ENCODE data around the gene GADD45B. TPM values are rescaled to one million over a fixed set of nuclear protein-coding genes. Genes with fewer than 3 reads are reported as not detected.

GADD45B gene
- total and polyA plus RNA-seq, 2 of the 4 experiments (the other 2 are of a cell fraction) = 30.1 to 106 TPM

DNA sequence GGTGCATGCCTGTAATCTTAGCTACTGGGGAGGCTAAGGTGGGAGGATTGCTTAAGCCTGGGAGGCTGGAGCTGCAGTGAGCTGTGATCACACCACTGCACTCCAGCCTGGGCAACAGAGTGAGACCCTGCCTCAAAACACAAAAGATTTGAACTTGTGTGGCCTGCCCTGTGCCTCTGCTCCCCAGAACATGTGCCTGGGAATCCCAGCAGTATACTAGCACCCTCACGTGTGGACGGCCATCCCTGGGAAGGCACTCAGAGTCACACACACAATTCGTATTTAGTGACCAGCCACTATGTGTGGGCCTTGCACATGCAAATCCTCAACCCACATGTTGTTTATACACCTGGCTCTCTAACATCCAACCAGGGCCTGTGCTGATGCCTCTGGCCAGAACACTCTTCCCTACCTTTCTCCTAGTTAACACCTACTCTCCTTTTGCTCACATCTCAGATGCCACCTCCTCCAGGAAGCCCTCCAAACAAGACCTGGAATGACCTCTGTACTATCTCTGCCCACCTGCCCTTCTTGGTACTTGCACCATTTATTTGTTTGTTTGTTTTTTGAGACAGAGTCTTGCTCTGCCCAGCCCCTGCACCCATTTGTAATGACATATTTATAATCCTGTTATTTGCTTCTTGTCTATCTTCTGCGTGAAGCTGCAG, 7.7 kb downstream of the GADD45B start:
- no TSS peak for BruUV-seq (replicated peaks)
- ChIA-PET CTCF (no interaction called here), POLR2A (ENCODE audit: unreplicated experiment) (no interaction called here)
- DNase-seq = no peak
- H2BK120ac ChIP-seq (ENCODE audit: low read depth, low read length) = no peak overlapping the region
- no peaks in the 10 kb centered on the region for H3K36me3 ChIP-seq (ENCODE audit: control insufficient read depth, insufficient read depth, low read length)
- intact Hi-C loops (cut with micrococcal nuclease) = no loop called here
- no peak overlapping the region for H3K14ac ChIP-seq (replicated peaks; ENCODE audit: low read depth, low read length)
- peaks cover 3% of the 10 kb centered on the region; the same call in 1 of the 2 replicates for H3K4me1 ChIP-seq (ENCODE audit: control insufficient read depth, insufficient read depth, low read length)
- ATAC-seq (ENCODE audit: low read depth) = no peak
- no peak overlapping the region for H3K27ac ChIP-seq (ENCODE audit: insufficient read depth, low read length)
- H3K79me1 ChIP-seq (ENCODE audit: low read depth in 1 of 2, low read length in 2 of 2) = peaks cover 0 to 8% of the 10 kb centered on the region in 2 experiments; a peak in 1 of 4 replicates
- H2AK5ac ChIP-seq (ENCODE audit: low read depth, low read length) = no peak overlapping the region
- WGBS, 2 experiments (ENCODE audit: extremely low coverage in 2 of 2, insufficient read length in 1 of 2) = 86% methylated on average over 2 of the region's 4 CpGs; no CpG with 5 or more reads in 1 of the 2 experiments
- no peak overlapping the region for H2BK15ac ChIP-seq (ENCODE audit: low read depth, low read length)
- no peak overlapping the region for H2BK20ac ChIP-seq (ENCODE audit: low read depth, low read length)
- H4K8ac ChIP-seq (ENCODE audit: low read depth in 2 of 2, low read length in 2 of 2) = no peak overlapping the region
- H3K18ac ChIP-seq (ENCODE audit: low read depth, low read length) = no peak overlapping the region
- no peak overlapping the region for H4K5ac ChIP-seq (ENCODE audit: low read depth, low read length)
- no peak overlapping the region for H3K56ac ChIP-seq (ENCODE audit: extremely low read depth, insufficient read depth, low read length)
- H3K9me1 ChIP-seq (ENCODE audit: insufficient read depth, low read length) = no peaks in the 10 kb centered on the region
- no peak overlapping the region for H4K91ac ChIP-seq (ENCODE audit: insufficient read depth, low read depth, low read length)
- no peak for TF ChIP-seq MXI1 (IDR thresholded peaks at IDR 0.05; ENCODE audit: borderline replicate concordance, low read depth, low read length)
- TF ChIP-seq SMC3 (IDR thresholded peaks at IDR 0.05; ENCODE audit: low read depth, low read length) = no peak
- TF ChIP-seq NFE2L2 (IDR thresholded peaks at IDR 0.05; ENCODE audit: low read depth, low read length) = no peak
- no peak for TF ChIP-seq RCOR1 (IDR thresholded peaks at IDR 0.05; ENCODE audit: insufficient replicate concordance, low read length)
- TF ChIP-seq CEBPB (IDR thresholded peaks at IDR 0.05; ENCODE audit: low read depth, low read length) = no peak
- no peak for TF ChIP-seq FOS (IDR thresholded peaks at IDR 0.05; ENCODE audit: low read depth, low read length)
- TF ChIP-seq, protein P1, sequence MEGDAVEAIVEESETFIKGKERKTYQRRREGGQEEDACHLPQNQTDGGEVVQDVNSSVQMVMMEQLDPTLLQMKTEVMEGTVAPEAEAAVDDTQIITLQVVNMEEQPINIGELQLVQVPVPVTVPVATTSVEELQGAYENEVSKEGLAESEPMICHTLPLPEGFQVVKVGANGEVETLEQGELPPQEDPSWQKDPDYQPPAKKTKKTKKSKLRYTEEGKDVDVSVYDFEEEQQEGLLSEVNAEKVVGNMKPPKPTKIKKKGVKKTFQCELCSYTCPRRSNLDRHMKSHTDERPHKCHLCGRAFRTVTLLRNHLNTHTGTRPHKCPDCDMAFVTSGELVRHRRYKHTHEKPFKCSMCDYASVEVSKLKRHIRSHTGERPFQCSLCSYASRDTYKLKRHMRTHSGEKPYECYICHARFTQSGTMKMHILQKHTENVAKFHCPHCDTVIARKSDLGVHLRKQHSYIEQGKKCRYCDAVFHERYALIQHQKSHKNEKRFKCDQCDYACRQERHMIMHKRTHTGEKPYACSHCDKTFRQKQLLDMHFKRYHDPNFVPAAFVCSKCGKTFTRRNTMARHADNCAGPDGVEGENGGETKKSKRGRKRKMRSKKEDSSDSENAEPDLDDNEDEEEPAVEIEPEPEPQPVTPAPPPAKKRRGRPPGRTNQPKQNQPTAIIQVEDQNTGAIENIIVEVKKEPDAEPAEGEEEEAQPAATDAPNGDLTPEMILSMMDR (conservative IDR thresholded peaks at IDR 0.05; ENCODE audit: low read depth, low read length) = no peak
- no peak for TF ChIP-seq MAZ (IDR thresholded peaks at IDR 0.05; ENCODE audit: borderline replicate concordance, low read depth, low read length)
- no peak for TF ChIP-seq RFX5 (IDR thresholded peaks at IDR 0.05; ENCODE audit: low read depth, low read length)
- no peak for TF ChIP-seq POLR2A (IDR thresholded peaks at IDR 0.05; ENCODE audit: low read depth, low read length)
- TF ChIP-seq, protein P2, sequence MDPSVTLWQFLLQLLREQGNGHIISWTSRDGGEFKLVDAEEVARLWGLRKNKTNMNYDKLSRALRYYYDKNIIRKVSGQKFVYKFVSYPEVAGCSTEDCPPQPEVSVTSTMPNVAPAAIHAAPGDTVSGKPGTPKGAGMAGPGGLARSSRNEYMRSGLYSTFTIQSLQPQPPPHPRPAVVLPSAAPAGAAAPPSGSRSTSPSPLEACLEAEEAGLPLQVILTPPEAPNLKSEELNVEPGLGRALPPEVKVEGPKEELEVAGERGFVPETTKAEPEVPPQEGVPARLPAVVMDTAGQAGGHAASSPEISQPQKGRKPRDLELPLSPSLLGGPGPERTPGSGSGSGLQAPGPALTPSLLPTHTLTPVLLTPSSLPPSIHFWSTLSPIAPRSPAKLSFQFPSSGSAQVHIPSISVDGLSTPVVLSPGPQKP (IDR thresholded peaks at IDR 0.05; ENCODE audit: borderline replicate concordance, low read depth, low read length) = no peak
- TF ChIP-seq MAFK (IDR thresholded peaks at IDR 0.05; ENCODE audit: low read depth, low read length) = no peak
- TF ChIP-seq CHD1 (IDR thresholded peaks at IDR 0.05; ENCODE audit: low read depth, low read length) = no peak
- TF ChIP-seq, protein P3, sequence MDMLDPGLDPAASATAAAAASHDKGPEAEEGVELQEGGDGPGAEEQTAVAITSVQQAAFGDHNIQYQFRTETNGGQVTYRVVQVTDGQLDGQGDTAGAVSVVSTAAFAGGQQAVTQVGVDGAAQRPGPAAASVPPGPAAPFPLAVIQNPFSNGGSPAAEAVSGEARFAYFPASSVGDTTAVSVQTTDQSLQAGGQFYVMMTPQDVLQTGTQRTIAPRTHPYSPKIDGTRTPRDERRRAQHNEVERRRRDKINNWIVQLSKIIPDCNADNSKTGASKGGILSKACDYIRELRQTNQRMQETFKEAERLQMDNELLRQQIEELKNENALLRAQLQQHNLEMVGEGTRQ (IDR thresholded peaks at IDR 0.05; ENCODE audit: low read depth, low read length) = no peak
- TF ChIP-seq BHLHE40 (IDR thresholded peaks at IDR 0.05; ENCODE audit: low read depth, low read length) = no peak
- no peak for TF ChIP-seq RAD21 (IDR thresholded peaks at IDR 0.05; ENCODE audit: low read length)
- no peak overlapping the region for H3K4me3 ChIP-seq (ENCODE audit: insufficient read depth, low read depth, low read length)
- H3K23ac ChIP-seq (ENCODE audit: low read depth, low read length) = no peak overlapping the region
- H3K9me3 ChIP-seq (ENCODE audit: control insufficient read depth, insufficient read depth, low read length) = peaks cover 17% of the 10 kb centered on the region
- H3K27me3 ChIP-seq (ENCODE audit: control insufficient read depth, insufficient read depth, low read length) = no peaks in the 10 kb centered on the region
- in situ Hi-C loops (cut with MboI; ENCODE audit: low sequenced_read_pairs) = no loop called here
- H2AK9ac ChIP-seq (replicated peaks; ENCODE audit: low read depth, low read length, poor library complexity) = no peak overlapping the region
- H2AFZ ChIP-seq (replicated peaks; ENCODE audit: low read length, poor library complexity) = no peak overlapping the region
- dilution Hi-C loops (cut with HindIII; ENCODE audit: low sequenced_read_pairs, unreplicated experiment) = no loop called here
- no peak overlapping the region for H3K4me2 ChIP-seq (ENCODE audit: low read depth, low read length)
- no peak overlapping the region for H3K4ac ChIP-seq (ENCODE audit: low read depth, low read length)
- H3K9ac ChIP-seq (ENCODE audit: low read depth, low read length) = no peak overlapping the region
- H4K20me1 ChIP-seq (ENCODE audit: insufficient read depth, low read length) = peaks cover 1% of the 10 kb centered on the region
- H2BK5ac ChIP-seq (ENCODE audit: low read depth, low read length, poor library complexity, severe bottlenecking) = no peak overlapping the region

Measured in IMR-90 (cell line).